Cardiac fibroblast (primary cell): ENCODE measurements around the gene POLR3H.
"Not testable (repeated sequence)": the region's sequence is repeated elsewhere in the genome, so short reads cannot be mapped to it uniquely, and the experiment has no call there.

Experiments
- DNase-seq, 2 donors: peaks; one replicate each; pipeline versions ENCODE4 v3.0.0 to v3.0.0-alpha.2; 2010; ENCODE audit warnings: low read depth in 2 of 2
- H3K4me3 ChIP-seq, 2 donors: replicated peaks in 1 of 2; 1 replicate in 1 of 2; 2 replicates in 1 of 2; pipeline ENCODE4 v1.5.1; 2011; ENCODE audit warnings: low read depth in 2 of 2, low read length in 2 of 2, mild to moderate bottlenecking in 2 of 2, moderate library complexity in 1 of 2
- CTCF ChIP-seq: IDR thresholded peaks from one replicate; pipeline ENCODE4 v1.5.1; 2011; ENCODE audit warnings: low read depth, mild to moderate bottlenecking, low read length, inconsistent platforms

Gene POLR3H

DNA sequence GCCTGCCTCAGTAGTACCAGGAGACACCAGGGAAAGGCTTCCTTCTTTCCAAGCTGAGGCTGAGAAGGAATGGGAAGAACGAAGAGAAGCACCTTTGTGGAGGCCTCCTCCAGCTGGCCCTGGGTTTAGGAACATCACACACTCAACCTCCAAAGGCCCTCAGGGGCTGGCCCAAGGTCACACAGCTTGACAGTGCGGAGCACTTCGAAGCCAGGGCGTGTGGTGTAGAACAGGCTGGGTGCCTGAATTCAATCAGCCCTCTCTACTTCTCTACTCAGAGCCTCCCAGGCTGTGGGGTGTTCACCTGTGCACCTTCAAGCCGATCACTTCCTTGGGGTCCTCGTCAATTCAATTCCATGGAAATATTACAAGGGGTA is 15.8 kb upstream of the POLR3H start:
- no peak for DNase-seq
- no peak overlapping the region for H3K4me3 ChIP-seq
- no peak for TF ChIP-seq CTCF

DNA sequence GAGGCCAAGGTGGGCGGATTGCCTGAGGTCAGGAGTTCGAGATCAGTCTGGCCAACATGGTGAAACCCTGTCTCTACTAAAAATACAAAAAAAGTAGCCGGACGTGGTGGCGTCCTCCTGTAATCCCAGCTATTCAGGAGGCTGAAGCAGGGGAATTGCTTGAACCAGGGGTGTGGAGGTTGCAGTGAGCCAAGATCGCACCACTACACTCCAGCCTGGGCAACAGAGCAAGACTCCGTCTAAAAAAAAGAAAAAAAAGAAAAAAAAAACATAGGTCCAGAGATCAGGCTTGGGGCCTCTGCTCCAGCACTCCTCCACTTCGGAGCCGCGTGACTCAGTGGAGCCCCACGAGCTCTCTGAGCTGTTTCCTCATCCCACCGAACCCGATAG is 14.0 kb upstream of the POLR3H start:
- not testable (repeated sequence) for H3K4me3 ChIP-seq, DNase-seq

- TF ChIP-seq CTCF, result no peak
- no peak overlapping the region for H3K4me3 ChIP-seq
- peak; percentile 85 to 96 for DNase-seq
These were observed 13.4 kb upstream of the POLR3H start for GRCh38 chr22:41557401-41558240.

DNA sequence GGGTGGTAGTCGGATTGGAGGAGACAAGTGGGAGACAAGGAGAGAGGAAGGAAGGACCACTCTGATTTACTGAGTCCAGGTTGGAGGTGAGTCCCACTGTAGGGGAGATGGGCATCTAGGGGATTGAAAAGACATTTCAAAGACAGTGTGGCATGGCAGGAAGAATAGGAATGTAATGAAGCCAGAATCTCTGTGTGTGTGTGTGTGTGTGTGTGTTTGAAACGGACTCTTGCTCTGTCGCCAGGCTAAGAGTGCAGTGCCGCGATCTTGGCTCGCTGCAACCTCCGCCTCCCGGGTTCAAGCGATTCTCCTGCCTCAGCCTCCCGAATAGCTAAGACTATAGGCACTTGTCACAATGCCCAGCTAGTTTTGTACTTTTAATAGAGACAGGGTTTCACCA is 12.3 kb upstream of the POLR3H start:
- no peak for DNase-seq
- no peak overlapping the region for H3K4me3 ChIP-seq
- TF ChIP-seq CTCF, result no peak

GRCh38 chr22:41555325-41555982 is 11.2 kb upstream of the POLR3H start:
- TF ChIP-seq CTCF, result no peak
- DNase-seq, result peak in 1 of 2 donors; percentile 38
- H3K4me3 ChIP-seq, result no peak overlapping the region

DNA sequence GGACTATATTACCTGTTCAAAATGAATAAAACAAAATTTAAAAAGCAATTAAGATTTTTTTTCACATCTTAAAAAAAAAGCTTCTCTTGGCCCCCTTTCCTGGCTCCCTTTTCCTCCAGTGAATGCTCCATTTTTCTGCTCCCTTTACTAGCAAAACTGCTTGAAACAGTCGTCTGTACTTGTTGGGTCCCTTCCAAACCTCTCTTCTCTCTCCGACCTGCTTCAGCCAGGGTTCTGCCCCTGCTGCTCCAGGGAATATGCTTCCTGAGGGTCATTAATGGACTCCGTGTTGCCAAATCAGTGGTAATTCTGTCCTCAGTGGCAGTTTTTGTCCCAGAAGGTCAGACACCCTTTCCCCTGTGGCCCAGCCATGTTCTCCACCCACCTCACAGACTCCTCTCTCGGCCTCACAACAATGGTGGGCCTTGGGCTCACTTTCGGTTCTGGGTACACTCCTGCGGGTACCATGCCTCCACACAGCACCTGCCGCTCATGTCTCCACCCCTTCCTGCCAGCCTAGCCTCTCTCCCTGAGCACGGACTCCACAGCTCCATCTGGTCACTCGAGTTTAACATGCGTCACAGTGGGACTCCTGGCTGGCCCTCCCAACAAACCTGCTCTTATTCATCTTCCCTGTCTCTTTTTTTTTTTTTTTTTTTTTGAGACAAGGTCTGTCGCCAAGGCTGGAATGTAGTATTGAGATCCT is 7.8 kb upstream of the POLR3H start:
- TF ChIP-seq CTCF, result no peak
- no peak for DNase-seq
- H3K4me3 ChIP-seq, result no peak overlapping the region

DNA sequence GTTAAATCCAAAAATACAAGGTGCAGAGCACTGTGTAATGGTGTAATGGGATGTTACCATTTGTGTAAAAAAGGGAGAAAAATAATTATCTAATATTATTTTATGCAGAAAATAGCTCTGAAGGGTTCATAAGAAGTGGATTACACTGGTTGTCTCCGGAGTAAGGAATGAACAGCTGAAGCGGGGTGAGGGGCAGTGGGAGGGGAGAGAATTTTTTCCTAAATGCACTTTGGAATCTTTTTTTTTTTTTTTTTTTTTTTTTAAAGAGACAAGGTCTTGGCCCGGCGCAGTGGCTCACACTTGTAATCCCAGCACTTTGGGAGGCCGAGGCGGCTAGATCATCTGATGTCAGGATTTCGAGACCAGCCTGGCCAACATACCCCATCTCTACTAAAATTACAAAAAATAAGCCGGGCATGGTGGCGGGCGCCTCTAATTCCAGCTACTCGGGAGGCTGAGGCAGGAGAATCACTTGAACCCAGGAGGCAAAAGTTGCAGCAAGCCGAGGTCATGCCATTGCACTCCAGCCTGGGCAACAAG is 6.8 kb upstream of the POLR3H start:
- H3K4me3 ChIP-seq, result no peak overlapping the region
- no peak for DNase-seq
- no peak for TF ChIP-seq CTCF
